ENCODE data around the gene CALCA. TPM values are rescaled to one million over a fixed set of nuclear protein-coding genes. Genes with fewer than 3 reads are reported as not detected.

The CALCA gene
- total RNA-seq, 1 donor from 2014 or later, result not detected

- no peak overlapping the region for H3K4me3 ChIP-seq
- H3K4me1 ChIP-seq, result no peaks in the 10 kb centered on the region
- no peak for DNase-seq (ENCODE audit: low spot score in 2 of 2)
- H3K9me3 ChIP-seq, result no peaks in the 10 kb centered on the region
- H3K36me3 ChIP-seq, result no peaks in the 10 kb centered on the region
- H3K27me3 ChIP-seq, result no peaks in the 10 kb centered on the region
- H3K27ac ChIP-seq, result no peak overlapping the region
- TF ChIP-seq, protein P1, sequence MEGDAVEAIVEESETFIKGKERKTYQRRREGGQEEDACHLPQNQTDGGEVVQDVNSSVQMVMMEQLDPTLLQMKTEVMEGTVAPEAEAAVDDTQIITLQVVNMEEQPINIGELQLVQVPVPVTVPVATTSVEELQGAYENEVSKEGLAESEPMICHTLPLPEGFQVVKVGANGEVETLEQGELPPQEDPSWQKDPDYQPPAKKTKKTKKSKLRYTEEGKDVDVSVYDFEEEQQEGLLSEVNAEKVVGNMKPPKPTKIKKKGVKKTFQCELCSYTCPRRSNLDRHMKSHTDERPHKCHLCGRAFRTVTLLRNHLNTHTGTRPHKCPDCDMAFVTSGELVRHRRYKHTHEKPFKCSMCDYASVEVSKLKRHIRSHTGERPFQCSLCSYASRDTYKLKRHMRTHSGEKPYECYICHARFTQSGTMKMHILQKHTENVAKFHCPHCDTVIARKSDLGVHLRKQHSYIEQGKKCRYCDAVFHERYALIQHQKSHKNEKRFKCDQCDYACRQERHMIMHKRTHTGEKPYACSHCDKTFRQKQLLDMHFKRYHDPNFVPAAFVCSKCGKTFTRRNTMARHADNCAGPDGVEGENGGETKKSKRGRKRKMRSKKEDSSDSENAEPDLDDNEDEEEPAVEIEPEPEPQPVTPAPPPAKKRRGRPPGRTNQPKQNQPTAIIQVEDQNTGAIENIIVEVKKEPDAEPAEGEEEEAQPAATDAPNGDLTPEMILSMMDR (IDR thresholded peaks at IDR 0.05), result no peak
- intact Hi-C loops (cut with DNase I), result no loop called here
These were observed 16.0 kb downstream of the CALCA start for GRCh38 chr11:14956111-14956510.

DNA sequence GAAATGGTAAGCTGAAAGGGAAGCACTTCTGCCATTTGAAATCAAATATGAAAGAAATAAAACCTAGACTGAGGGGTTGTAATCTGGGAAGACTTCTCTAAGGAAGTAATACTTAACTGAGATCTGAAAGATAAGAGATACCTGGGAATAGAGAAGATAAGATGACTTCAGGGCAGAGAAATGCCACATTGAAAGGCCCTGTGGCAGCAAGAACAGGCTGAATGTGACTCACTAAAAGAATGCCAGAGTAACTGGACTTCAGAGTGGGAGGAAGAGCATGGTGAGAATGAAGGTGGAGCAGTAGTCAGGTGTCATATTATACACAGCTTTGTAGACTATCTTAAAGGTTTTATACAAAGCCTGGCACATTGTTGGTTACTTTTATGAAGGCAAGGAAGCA, 17.6 kb downstream of the CALCA start:
- H3K4me3 ChIP-seq, result no peak overlapping the region
- H3K27me3 ChIP-seq, result no peaks in the 10 kb centered on the region
- no peak for DNase-seq (ENCODE audit: low spot score in 2 of 2)
- H3K27ac ChIP-seq, result no peak overlapping the region
- H3K36me3 ChIP-seq, result no peaks in the 10 kb centered on the region
- intact Hi-C loops (cut with DNase I), result no loop called here
- H3K9me3 ChIP-seq, result no peaks in the 10 kb centered on the region
- TF ChIP-seq, protein P1 (IDR thresholded peaks at IDR 0.05), result no peak
- H3K4me1 ChIP-seq, result no peaks in the 10 kb centered on the region

- Histone ChIP-seq H3K4me1 (no peaks in the 10 kb centered on the region), H3K9me3 (no peaks in the 10 kb centered on the region), H3K27me3 (no peaks in the 10 kb centered on the region), H3K27ac (no peak overlapping the region), H3K4me3 (no peak overlapping the region), H3K36me3 (no peaks in the 10 kb centered on the region)
- TF ChIP-seq, protein P1 (IDR thresholded peaks at IDR 0.05), result no peak
- no peak for DNase-seq (ENCODE audit: low spot score in 2 of 2)
- intact Hi-C loops (cut with DNase I), result no loop called here
These were observed 18.2 kb downstream of the CALCA start for GRCh38 chr11:14953904-14954303.

DNA sequence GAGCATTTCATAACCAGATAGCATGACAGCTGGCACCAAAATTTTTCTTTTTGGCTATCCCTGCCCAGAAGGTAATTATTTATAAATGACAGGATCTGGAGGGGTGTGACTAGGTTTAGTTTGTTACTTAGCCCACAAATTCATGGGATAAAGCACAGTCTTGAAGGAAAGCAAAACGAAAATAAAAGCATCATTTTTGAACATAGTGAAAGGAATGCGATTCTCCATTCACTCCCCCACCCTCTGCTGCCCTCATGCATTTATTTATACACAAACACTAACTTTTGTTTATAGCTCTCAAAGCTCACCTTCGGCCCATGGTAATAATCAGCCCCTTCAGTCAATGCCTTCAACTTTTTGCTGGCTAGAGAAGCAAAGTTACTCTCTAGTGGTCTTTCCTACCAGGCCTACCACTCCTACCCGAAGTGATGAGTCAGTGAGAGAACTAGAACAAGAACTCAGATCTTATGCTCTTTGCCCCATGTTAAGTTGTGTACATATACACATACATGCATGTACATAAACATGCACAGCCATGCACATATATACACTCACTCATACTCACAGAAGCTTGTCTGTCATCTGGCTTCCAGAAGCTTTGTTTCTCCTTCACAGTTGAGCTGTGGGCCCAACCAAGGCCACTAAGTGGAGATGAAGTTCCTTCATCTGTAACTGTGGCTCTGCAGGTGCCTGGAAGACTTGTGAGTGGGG, 22.6 kb downstream of the CALCA start:
- DNase-seq (ENCODE audit: low spot score in 2 of 2), result no peak
- Histone ChIP-seq H3K27me3 (no peaks in the 10 kb centered on the region), H3K4me3 (no peak overlapping the region), H3K27ac (no peak overlapping the region), H3K36me3 (no peaks in the 10 kb centered on the region), H3K4me1 (no peaks in the 10 kb centered on the region), H3K9me3 (no peaks in the 10 kb centered on the region)
- TF ChIP-seq, protein P1 (IDR thresholded peaks at IDR 0.05), result no peak
- intact Hi-C loops (cut with DNase I), result no loop called here

GRCh38 chr11:14942745-14943144, 29.4 kb downstream of the CALCA start:
- H3K4me1 ChIP-seq, result no peaks in the 10 kb centered on the region
- no peaks in the 10 kb centered on the region for H3K9me3 ChIP-seq
- H3K27ac ChIP-seq, result no peak overlapping the region
- H3K36me3 ChIP-seq, result no peaks in the 10 kb centered on the region
- no peak for DNase-seq (ENCODE audit: low spot score in 2 of 2)
- H3K4me3 ChIP-seq, result no peak overlapping the region
- H3K27me3 ChIP-seq, result no peaks in the 10 kb centered on the region
- TF ChIP-seq, protein P1 (IDR thresholded peaks at IDR 0.05), result no peak
- intact Hi-C loops (cut with DNase I), result no loop called here

GRCh38 chr11:14938936-14939335, 33.2 kb downstream of the CALCA start:
- H3K27ac ChIP-seq, result no peak overlapping the region
- H3K36me3 ChIP-seq, result no peaks in the 10 kb centered on the region

More at GRCh38 chr11:14938936-14939335, 33.2 kb downstream of the CALCA start:
- TF ChIP-seq, protein P1 (IDR thresholded peaks at IDR 0.05), result no peak
- Histone ChIP-seq H3K9me3 (no peaks in the 10 kb centered on the region), H3K27me3 (no peaks in the 10 kb centered on the region), H3K4me3 (no peak overlapping the region), H3K4me1 (no peaks in the 10 kb centered on the region)
- intact Hi-C loops (cut with DNase I), result no loop called here
- no peak for DNase-seq (ENCODE audit: low spot score in 2 of 2)
